G401 (cell line): Measurements from ENCODE around the gene FRG2. TPM values are rescaled to one million over a fixed set of nuclear protein-coding genes. Genes with fewer than 3 reads are reported as not detected.
"Not testable (repeated sequence)": the region's sequence is repeated elsewhere in the genome, so short reads cannot be mapped to it uniquely, and the experiment has no call there.

ENCODE experiments used
- DNase-seq: peaks from one replicate; pipeline ENCODE4 v3.0.0-alpha.2; 2015; ENCODE audit warnings: low spot score
- in situ Hi-C: cut with HindIII; loops from 2 replicates; pipeline ENCODE4 v1.10.0; 2016; ENCODE audit warnings: low sequenced_read_pairs, mixed read lengths
- total RNA-seq: library from RNA; depleted of rRNA; stranded (reverse); fragments of >200 nt; shearing (Covaris generic); gene quantifications from 2 replicates; pipeline ENCODE4 v1.2.3, GENCODE V29; 2014; rRNA removed

The FRG2 gene
- not detected in 2 replicates for total RNA-seq

DNA sequence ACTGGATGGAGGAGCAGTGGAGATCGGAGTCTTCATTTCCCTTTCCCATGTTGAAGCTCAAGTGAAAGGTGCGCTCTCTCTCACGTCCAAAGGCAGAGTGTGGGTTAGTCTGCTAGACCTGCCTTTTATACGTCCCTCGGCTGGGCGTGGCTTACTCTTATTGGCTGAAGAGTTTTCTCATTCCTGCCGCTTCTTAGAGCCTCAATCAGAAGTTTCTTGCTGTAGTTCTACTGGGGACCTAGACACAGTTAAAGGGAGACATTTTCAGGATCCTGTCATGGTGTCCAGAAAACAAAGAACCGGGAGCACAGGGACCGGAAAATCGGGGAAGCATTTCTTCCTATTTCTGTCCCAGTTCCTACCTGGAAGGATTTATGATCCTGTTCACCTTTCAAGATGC is at the start of gene FRG2:
TSS of gene FRG2 (minus strand) at position 101 of the 400 bp plus-strand sequence. CDS start at position 49, 52 bp downstream.
- in situ Hi-C loops, DNase-seq: not testable (repeated sequence)

DNA sequence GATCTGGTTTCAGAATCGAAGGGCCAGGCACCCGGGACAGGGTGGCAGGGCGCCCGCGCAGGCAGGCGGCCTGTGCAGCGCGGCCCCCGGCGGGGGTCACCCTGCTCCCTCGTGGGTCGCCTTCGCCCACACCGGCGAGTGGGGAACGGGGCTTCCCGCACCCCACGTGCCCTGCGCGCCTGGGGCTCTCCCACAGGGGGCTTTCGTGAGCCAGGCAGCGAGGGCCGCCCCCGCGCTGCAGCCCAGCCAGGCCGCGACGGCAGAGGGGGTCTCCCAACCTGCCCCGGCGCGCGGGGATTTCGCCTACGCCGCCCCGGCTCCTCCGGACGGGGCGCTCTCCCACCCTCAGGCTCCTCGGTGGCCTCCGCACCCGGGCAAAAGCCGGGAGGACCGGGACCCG is 41.3 kb upstream of the FRG2 start:
- in situ Hi-C loops = not testable (repeated sequence)

DNA sequence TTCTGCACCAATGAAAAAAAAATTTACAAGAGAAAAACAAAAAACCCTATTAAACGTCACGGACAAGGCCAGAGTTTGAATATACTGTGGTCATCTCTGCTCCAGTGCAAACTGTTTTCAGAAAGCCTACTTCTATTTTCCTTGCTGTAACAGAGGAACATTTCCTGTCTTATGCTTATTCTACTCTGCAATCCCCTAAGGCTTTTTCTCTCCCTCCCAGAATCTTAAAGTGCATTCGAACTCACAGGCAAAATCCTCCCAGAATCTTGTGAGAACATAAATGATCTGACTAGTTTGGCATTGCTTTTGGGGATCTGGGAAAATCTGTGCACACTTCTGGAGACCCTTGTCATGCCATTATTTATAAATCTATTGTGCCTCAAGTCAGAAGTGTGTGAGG is 37.7 kb upstream of the FRG2 start:
- DNase-seq = peak; percentile 0
- in situ Hi-C loops = not testable (repeated sequence)

More for the DNA sequence above, 41.3 kb upstream of the FRG2 start:
- not testable (repeated sequence) for DNase-seq

DNA sequence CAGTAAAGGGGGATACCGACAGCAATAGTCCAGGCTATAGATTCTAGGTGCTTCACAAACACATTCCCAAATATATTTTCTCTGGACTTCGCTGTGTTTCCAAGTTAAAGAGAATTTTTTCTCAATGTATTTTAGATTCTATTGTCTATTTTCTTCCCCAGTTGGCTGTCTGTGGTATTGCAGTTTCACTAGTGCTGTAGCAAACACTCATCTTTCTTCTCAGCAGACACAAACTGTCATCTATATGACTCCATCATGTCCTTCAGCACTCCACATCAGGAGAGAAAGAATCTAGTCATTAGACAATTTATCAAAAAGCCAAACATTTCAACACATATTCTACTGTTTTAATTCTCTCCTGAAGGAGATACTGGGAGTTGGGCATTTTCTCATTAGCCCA is 37.3 kb upstream of the FRG2 start, which contains the start of gene DBET:
TSS of gene DBET (plus strand) at position 161 of the 400 bp plus-strand sequence.
- in situ Hi-C loops, DNase-seq: not testable (repeated sequence)

DNA sequence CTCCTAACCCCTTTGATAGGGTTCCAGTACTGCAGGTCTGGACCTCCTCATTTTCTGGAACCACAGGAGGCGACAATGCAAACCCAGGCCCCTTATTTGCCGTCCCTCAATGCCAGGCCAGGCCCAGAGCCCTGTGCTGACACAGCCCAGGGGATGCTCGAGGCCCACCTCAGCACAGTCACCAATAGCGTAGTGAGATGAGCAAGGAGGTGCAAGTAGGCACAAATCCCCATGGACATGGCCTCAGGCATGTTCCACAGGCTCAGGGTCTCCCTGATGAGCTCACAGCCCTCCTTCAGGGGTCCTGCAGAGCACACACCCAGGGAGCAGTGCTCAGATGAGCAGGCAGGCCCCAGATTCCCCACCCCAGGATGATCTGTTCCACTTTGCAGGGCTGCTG is 31.9 kb upstream of the FRG2 start:
- in situ Hi-C loops, DNase-seq: not testable (repeated sequence)

DNA sequence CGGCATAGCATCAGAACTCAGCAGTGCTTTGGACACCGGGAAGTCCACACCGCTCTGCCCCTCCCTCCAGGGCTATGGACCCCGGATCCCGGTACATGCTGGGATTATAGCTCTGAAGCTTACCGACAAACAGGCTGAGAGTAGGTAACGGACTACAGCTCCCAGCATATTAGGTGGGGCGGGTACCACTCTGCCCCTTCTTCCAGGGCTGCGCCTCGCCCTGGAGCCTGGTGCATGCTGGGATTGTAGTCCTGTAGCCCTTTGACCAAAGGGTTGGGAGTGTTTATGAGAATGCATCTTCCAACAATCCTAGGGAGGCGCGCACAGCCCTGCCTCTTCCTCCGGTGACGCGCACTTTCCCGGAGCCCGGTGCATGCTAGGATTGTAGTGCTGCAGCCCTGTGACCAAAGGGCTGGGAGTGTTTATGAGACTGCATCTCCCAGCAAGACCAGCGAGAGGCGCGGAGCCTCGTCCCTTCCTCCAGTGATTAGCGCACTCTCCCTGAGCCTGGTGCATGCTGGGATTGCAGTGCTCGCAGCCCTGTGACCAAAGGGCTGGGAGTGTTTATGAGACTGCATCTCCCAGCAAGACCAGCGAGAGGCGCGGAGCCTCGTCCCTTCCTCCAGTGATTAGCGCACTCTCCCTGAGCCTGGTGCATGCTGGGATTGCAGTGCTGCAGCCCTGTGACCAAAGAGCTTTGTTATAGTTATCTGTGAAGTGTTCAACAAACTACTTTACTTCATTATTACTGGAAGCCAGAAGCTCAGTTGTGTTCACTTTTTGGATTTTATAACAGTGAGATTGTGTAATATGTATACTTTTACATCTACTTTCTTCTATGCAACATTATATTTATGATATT is 22.6 kb upstream of the FRG2 start:
- in situ Hi-C loops, DNase-seq: not testable (repeated sequence)

DNA sequence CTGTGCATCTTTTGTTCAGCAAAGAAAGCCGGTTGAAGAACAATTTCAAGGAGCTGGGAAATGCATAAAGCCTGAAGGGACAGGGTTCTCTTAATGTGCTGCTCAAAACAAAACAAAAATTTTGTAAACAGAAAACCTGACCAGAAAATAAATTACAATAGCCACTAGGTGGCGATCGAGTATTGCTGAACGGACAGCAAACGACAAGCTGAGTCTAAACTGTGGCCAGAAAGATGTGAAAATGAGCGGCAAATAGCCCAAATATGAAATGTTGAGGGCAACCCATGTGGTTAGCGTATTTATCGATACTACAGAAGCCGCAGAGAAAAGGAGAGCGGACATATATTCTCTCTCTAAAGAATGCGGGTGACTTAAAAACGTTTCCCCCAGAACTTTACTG is 20.6 kb upstream of the FRG2 start:
- in situ Hi-C loops, DNase-seq: not testable (repeated sequence)

DNA sequence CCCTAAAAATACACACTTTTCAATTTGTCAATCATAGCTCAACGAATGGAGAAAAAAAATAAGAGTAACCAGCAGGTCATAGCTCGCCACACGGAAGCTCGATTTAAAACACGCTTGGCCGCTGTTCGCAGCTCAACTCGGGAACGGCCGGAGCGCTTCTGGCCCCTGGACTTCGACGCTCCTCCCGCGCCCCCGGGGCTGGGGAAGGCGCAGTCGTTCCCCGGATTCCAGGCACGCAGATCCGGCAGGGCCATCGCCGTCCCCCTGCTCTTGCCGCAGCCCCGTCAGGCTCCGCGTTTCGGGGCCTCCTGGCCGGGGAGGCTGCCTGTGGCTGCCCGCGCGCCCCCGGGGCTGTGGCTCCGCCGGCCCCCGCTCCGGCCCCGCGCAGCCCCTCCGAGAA is 13.8 kb upstream of the FRG2 start:
- in situ Hi-C loops, DNase-seq: not testable (repeated sequence)

GRCh38 chr4:190037704-190038388 is 10.8 kb upstream of the FRG2 start:
- in situ Hi-C loops, DNase-seq: not testable (repeated sequence)

GRCh38 chr4:190031264-190031663 is 4.2 kb upstream of the FRG2 start:
- in situ Hi-C loops, DNase-seq: not testable (repeated sequence)

GRCh38 chr4:190022614-190023281 is 4.3 kb downstream of the FRG2 start:
- in situ Hi-C loops = not testable (repeated sequence)
- peak; percentile 3 for DNase-seq

DNA sequence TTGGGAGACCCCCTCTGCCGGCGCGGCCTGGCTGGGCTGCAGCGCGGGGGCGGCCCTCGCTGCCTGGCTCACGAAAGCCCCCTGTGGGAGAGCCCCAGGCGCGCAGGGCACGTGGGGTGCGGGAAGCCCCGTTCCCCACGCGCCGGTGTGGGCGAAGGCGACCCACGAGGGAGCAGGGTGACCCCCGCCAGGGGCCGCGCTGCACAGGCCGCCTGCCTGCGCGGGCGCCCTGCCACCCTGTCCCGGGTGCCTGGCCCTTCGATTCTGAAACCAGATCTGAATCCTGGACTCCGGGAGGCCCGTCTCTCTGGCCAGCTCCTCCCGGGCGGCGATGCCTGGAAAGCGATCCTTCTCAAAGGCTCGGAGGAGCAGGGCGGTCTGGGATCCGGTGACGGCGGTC is 5.1 kb downstream of the FRG2 start:
- DNase-seq, in situ Hi-C loops: not testable (repeated sequence)

DNA sequence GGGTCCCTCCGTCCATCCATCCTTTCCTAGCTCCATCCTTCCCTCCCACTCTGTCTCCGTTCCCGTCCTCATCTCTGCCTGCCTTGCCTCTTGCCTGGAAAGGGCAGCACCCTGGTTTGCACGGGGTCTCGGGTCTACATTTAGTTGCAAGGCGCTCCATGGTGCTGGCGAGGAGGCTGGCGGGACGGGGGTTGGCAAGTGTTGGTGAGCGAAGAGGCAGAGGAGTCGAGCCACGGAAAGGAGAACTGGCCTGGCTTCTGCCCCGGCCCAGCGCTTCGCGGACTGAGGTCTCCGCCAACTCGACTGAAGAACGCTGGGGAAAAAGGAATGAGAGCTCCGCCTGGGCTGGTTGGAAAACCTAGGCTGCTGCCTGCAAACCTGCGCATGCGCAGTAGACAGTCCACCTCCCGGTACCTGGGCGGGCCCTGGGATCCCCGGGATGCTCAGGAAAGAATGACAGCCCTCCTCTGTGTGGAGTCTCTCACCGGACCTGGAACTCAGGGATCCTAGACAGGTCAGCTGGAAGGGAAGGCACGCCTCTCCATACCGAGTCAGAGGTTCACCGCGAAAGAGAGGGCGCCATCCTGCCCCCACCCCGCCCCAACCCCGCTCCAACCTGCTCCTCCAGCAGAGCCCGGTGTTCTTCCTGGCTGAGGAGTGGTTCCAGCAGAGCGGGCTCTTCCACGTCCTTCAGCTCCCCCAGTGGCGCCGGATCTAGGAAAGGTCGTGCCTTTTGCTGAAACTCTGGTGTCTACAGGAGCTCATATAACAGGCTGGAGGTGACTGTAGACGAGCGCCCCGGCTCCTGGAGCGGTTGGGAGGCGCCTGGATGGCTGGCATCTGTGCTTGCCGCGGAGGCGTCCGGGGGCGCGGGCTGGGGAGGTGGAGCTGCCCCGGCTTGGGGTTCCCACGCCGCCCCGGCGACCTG is 6.0 kb downstream of the FRG2 start:
- in situ Hi-C loops = no loop called here
- DNase-seq = peak; percentile 84

GRCh38 chr4:190019859-190020463 is 7.1 kb downstream of the FRG2 start:
- DNase-seq = peak; percentile 1
- in situ Hi-C loops = not testable (repeated sequence)

DNA sequence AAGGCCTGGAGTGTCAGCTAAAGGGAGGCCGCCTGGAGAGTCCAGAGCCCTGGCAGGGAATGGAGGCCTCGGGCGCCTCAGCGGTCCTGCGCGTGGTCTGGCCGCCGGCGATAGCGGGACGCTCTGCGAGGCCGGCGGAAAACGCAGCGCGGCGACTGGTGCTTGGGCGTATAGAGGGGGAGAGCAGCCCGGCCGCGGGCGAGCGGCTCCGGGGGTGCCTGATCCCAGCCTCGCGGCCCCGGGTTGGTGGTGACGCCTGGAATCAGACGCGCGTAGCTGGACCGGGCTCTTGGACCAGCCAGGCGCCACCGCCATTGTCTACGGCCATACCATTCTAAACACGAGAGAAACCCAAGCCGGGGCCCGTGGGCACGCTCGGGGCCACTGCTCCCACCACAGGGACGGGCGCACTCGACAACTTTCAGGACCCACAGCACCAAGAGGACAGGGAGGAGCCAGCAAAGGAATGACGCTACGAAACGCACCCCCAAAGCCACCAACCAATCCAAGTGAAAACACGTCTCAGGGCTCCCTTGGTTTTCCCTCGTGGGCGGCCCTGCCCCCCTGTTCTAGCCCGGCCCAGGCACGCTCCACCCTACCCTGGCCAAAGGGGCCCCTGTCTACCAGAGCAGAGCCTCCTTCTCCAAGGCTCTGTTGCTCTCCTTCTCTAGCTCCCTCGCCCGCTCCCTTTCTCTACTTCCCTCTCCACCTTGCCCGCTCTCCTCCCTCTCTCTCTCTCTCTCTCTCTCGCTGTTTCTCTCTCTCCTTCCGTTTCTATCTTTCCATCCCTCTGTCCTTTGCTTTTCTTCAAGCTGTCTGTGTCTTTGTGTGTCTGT is 7.8 kb downstream of the FRG2 start:
- in situ Hi-C loops = no loop called here
- DNase-seq = peak; percentile 9

DNA sequence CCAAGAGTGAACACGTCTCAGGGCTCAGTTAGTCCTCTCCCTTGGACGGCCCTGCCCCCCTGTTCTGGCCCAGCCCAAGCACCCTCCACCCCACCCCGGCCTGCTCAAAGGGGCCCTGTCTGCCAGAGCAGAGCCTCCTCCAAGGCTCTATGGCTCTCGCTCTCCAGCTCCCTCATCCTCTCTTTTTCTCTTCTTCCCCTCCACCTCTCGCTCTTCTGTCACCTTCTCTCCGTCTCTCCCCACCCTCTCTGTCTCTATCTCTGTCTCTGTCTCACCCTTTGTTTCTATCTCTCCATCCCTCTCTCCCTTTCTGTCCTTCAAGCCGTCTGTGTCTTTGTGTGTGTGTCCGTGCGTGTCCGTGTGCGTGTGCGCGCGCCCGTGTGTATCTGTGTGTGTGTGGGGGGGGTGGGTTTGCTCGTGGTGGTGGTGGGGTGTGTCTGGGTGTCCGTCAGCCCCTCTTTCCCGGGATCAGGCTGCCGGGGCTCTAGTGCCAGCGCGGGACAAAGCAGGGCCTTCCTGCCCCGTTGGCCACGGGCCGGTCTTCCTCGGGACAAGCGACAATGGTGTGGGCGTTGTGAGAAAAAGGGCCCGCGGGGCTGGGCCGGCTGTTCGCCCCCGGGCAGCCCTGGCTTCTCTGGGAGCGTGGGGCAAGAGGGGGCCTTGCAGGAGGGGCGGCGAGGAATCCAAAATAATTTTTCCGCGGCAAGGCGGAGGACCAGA is 8.7 kb downstream of the FRG2 start:
- no peak for DNase-seq
- in situ Hi-C loops = no loop called here
